HepG2 (cell line): ENCODE measurements around the gene MYCBP2. TPM values are rescaled to one million over a fixed set of nuclear protein-coding genes. Genes with fewer than 3 reads are reported as not detected.

ENCODE experiments used
- HHEX ChIP-seq: IDR thresholded peaks from 2 replicates; pipeline ENCODE4 v1.6.1; 2016; ENCODE audit warnings: control low read depth
- HNRNPLL ChIP-seq: fragments of 200-400 bp; formaldehyde crosslinking; IDR thresholded peaks from 2 replicates; pipeline ENCODE4 v1.6.1; 2017; ENCODE audit warnings: mild to moderate bottlenecking, low read depth, low read length; ENCODE audit not compliant: poor library complexity, severe bottlenecking
- KAT7 ChIP-seq: IDR thresholded peaks from 2 replicates; pipeline ENCODE4 v1.6.1; 2018; ENCODE audit warnings: borderline replicate concordance, missing compliant biosample characterization
- KDM2A ChIP-seq: sonication (generic); formaldehyde crosslinking; IDR thresholded peaks from 2 replicates; pipeline ENCODE4 v1.4.0; 2020; ENCODE audit warnings: low read depth, missing genetic modification reagents, borderline replicate concordance
- KDM5A ChIP-seq: fragments of 200-600 bp; sonication (generic); IDR thresholded peaks from 2 replicates; pipeline ENCODE4 v1.7.0; 2018; ENCODE audit warnings: antibody characterized with exemption, mild to moderate bottlenecking, low read length, borderline replicate concordance
- KLF9 ChIP-seq: IDR thresholded peaks from 2 replicates; pipeline ENCODE4 v1.6.1; 2016; ENCODE audit warnings: low read depth
- POLR2A ChIP-seq, 2 experiments: IDR thresholded peaks; 2 replicates each; pipeline ENCODE4 v1.6.1; 2011; ENCODE audit warnings: low read depth in 2 of 2, low read length in 2 of 2, mild to moderate bottlenecking in 1 of 2, moderate library complexity in 1 of 2; ENCODE audit not compliant: insufficient read depth in 1 of 2
- TCF7L2 ChIP-seq: IDR thresholded peaks from 2 replicates; pipeline ENCODE4 v1.6.1; 2011; ENCODE audit warnings: mild to moderate bottlenecking, low read depth, low read length, moderate library complexity
- TSC22D2 ChIP-seq: sonication (generic); formaldehyde crosslinking; IDR thresholded peaks from 2 replicates; pipeline ENCODE4 v1.5.1; 2020; ENCODE audit warnings: missing genetic modification reagents, mild to moderate bottlenecking, borderline replicate concordance
- ZBTB38 ChIP-seq: sonication (generic); formaldehyde crosslinking; IDR thresholded peaks from 2 replicates; pipeline ENCODE4 v1.5.1; 2020; ENCODE audit warnings: mild to moderate bottlenecking, missing genetic modification reagents
- ZMYM4 ChIP-seq: sonication (generic); formaldehyde crosslinking; IDR thresholded peaks from 2 replicates; pipeline ENCODE4 v1.8.1; 2023; ENCODE audit warnings: mild to moderate bottlenecking, missing genetic modification reagents
- ZNF660 ChIP-seq: sonication (generic); formaldehyde crosslinking; IDR thresholded peaks from 2 replicates; pipeline ENCODE4 v1.5.1; 2020; ENCODE audit warnings: mild to moderate bottlenecking, low read depth, missing genetic modification reagents, borderline replicate concordance
- ZNF7 ChIP-seq: IDR thresholded peaks from 2 replicates; pipeline ENCODE4 v1.6.1; 2016; ENCODE audit warnings: missing biosample characterization, missing genetic modification reagents
- ZNF761 ChIP-seq: sonication (generic); formaldehyde crosslinking; conservative IDR thresholded peaks from 2 replicates; pipeline ENCODE4 v1.4.0; 2020; ENCODE audit warnings: mild to moderate bottlenecking, missing genetic modification reagents
- polyA plus RNA-seq, 8 experiments: library from polyadenylated mRNA; depleted of rRNA in 3 of 8; stranded (reverse) in 7 of 8; unstranded in 1 of 8; fragments of >200 nt; fragmentation: Illumina TruSeq in 4 of 8; extraction: Trizol in 4 of 8; gene quantifications; 2 replicates each; pipeline versions ENCODE4 v1.2.1 to v1.2.3, GENCODE V29; 2011 to 2016; ENCODE audit warnings: low read depth in 4 of 8, missing spikeins in 1 of 8, mixed read lengths in 1 of 8; ENCODE audit not compliant: insufficient read depth in 1 of 8
- total RNA-seq, 5 experiments: library from RNA; depleted of rRNA; stranded (reverse); fragments of >200 nt; fragmentation: Illumina TruSeq; extraction: Trizol; gene quantifications; 2 replicates each; pipeline ENCODE4 v1.2.3, GENCODE V29; 2016; ENCODE audit warnings: low read depth in 1 of 5
- TF ChIP-seq, protein P1 (sequence below): sonication (generic); formaldehyde crosslinking; IDR thresholded peaks from 2 replicates; pipeline ENCODE4 v1.4.0; 2020; ENCODE audit warnings: mild to moderate bottlenecking, missing genetic modification reagents, borderline replicate concordance
- TF ChIP-seq, protein P2 (sequence below): sonication (generic); formaldehyde crosslinking; IDR thresholded peaks from 2 replicates; pipeline ENCODE4 v1.8.1; 2023; ENCODE audit warnings: mild to moderate bottlenecking, missing genetic modification reagents, borderline replicate concordance
- TF ChIP-seq, protein P3 (sequence below): sonication (generic); formaldehyde crosslinking; IDR thresholded peaks from 2 replicates; pipeline ENCODE4 v1.4.0; 2020; ENCODE audit warnings: missing genetic modification reagents
- TF ChIP-seq, protein P4 (sequence below): sonication (generic); formaldehyde crosslinking; IDR thresholded peaks from 2 replicates; pipeline ENCODE4 v1.5.1; 2020; ENCODE audit warnings: mild to moderate bottlenecking, missing genetic modification reagents

The MYCBP2 gene
- total and polyA plus RNA-seq, 2 of the 13 experiments (the other 11 are each of a cell fraction or from before 2014, with no cell fraction given) = 16.3 to 35.3 TPM

DNA sequence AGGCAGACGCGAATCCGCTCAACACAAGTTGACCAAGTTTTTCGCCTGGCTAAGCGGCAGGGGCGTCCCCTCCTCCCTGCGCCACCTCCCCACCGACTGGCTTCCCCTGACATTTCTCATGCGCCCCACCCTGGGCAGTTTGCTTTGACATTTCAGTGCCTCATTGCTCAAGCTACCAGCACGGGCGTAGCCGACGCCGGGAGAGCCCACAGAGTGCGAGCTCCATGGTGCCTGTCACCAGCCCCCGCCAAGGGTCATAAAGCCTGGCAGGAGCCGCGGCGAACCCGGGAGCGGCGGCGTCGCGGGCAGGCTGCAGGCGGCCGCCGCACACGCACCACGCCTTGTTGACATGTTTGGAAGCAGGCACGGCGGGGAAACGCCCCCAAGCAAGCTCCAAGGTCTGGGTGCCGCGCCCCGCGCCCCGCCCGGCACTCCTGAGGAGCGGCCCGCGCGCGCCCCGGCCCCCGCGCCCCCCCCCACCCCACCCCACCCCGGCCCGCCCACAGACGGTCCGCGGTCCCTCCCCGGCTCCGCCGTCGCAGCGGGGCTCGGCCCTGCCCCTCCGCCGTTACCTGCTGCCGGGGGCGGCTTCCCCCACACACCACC lies 300.5 kb downstream of the MYCBP2 start (continued):
- TF ChIP-seq, protein P1, sequence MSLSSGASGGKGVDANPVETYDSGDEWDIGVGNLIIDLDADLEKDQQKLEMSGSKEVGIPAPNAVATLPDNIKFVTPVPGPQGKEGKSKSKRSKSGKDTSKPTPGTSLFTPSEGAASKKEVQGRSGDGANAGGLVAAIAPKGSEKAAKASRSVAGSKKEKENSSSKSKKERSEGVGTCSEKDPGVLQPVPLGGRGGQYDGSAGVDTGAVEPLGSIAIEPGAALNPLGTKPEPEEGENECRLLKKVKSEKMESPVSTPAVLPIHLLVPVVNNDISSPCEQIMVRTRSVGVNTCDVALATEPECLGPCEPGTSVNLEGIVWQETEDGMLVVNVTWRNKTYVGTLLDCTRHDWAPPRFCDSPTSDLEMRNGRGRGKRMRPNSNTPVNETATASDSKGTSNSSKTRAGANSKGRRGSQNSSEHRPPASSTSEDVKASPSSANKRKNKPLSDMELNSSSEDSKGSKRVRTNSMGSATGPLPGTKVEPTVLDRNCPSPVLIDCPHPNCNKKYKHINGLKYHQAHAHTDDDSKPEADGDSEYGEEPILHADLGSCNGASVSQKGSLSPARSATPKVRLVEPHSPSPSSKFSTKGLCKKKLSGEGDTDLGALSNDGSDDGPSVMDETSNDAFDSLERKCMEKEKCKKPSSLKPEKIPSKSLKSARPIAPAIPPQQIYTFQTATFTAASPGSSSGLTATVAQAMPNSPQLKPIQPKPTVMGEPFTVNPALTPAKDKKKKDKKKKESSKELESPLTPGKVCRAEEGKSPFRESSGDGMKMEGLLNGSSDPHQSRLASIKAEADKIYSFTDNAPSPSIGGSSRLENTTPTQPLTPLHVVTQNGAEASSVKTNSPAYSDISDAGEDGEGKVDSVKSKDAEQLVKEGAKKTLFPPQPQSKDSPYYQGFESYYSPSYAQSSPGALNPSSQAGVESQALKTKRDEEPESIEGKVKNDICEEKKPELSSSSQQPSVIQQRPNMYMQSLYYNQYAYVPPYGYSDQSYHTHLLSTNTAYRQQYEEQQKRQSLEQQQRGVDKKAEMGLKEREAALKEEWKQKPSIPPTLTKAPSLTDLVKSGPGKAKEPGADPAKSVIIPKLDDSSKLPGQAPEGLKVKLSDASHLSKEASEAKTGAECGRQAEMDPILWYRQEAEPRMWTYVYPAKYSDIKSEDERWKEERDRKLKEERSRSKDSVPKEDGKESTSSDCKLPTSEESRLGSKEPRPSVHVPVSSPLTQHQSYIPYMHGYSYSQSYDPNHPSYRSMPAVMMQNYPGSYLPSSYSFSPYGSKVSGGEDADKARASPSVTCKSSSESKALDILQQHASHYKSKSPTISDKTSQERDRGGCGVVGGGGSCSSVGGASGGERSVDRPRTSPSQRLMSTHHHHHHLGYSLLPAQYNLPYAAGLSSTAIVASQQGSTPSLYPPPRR (CRISPR knock-in tag) = no peak
- TF ChIP-seq KLF9 (no peak), KDM5A (no peak), TCF7L2 (no peak), POLR2A (IDR thresholded peaks at IDR 0.05; ENCODE audit: insufficient read depth in 1 of 2, low read depth in 2 of 2, low read length in 2 of 2) (peak in 1 of 2 experiments; percentile 3; a peak in 1 of 4 replicates), KDM2A (CRISPR knock-in tag) (peak; percentile 14; the same call in 1 of the 2 replicates), ZNF7 (CRISPR knock-in tag) (no peak), ZNF761 (CRISPR knock-in tag) (no peak), HNRNPLL (peak; percentile 60), HHEX (CRISPR knock-in tag) (no peak), TSC22D2 (CRISPR knock-in tag) (no peak), ZMYM4 (CRISPR knock-in tag) (no peak), ZNF660 (CRISPR knock-in tag) (no peak), ZBTB38 (no peak; the same call in none of the 2 replicates), KAT7 (CRISPR knock-in tag) (no peak)
- TF ChIP-seq, protein P2, sequence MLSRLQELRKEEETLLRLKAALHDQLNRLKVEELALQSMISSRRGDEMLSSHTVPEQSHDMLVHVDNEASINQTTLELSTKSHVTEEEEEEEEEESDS = no peak
- TF ChIP-seq, protein P3, sequence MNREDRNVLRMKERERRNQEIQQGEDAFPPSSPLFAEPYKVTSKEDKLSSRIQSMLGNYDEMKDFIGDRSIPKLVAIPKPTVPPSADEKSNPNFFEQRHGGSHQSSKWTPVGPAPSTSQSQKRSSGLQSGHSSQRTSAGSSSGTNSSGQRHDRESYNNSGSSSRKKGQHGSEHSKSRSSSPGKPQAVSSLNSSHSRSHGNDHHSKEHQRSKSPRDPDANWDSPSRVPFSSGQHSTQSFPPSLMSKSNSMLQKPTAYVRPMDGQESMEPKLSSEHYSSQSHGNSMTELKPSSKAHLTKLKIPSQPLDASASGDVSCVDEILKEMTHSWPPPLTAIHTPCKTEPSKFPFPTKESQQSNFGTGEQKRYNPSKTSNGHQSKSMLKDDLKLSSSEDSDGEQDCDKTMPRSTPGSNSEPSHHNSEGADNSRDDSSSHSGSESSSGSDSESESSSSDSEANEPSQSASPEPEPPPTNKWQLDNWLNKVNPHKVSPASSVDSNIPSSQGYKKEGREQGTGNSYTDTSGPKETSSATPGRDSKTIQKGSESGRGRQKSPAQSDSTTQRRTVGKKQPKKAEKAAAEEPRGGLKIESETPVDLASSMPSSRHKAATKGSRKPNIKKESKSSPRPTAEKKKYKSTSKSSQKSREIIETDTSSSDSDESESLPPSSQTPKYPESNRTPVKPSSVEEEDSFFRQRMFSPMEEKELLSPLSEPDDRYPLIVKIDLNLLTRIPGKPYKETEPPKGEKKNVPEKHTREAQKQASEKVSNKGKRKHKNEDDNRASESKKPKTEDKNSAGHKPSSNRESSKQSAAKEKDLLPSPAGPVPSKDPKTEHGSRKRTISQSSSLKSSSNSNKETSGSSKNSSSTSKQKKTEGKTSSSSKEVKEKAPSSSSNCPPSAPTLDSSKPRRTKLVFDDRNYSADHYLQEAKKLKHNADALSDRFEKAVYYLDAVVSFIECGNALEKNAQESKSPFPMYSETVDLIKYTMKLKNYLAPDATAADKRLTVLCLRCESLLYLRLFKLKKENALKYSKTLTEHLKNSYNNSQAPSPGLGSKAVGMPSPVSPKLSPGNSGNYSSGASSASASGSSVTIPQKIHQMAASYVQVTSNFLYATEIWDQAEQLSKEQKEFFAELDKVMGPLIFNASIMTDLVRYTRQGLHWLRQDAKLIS (CRISPR knock-in tag) = no peak
- TF ChIP-seq, protein P4, sequence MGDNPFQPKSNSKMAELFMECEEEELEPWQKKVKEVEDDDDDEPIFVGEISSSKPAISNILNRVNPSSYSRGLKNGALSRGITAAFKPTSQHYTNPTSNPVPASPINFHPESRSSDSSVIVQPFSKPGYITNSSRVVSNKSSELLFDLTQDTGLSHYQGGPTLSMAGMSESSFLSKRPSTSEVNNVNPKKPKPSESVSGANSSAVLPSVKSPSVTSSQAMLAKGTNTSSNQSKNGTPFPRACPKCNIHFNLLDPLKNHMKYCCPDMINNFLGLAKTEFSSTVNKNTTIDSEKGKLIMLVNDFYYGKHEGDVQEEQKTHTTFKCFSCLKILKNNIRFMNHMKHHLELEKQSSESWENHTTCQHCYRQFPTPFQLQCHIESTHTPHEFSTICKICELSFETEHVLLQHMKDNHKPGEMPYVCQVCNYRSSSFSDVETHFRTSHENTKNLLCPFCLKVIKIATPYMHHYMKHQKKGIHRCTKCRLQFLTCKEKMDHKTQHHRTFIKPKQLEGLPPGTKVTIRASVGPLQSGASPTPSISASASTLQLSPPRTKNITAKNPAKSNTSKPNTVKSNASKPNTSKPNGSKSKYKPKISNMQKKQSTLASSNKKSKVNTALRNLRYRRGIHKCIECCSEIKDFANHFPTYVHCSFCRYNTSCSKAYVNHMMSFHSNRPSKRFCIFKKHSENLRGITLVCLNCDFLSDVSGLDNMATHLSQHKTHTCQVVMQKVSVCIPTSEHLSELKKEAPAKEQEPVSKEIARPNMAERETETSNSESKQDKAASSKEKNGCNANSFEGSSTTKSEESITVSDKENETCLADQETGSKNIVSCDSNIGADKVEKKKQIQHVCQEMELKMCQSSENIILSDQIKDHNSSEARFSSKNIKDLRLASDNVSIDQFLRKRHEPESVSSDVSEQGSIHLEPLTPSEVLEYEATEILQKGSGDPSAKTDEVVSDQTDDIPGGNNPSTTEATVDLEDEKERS (CRISPR knock-in tag) = no peak
